Muscle of leg (tissue), 11 donors: ENCODE measurements around the gene TLCD3B. TPM values are rescaled to one million over a fixed set of nuclear protein-coding genes. Genes with fewer than 3 reads are reported as not detected.

Source experiments
- DNase-seq: peaks from one replicate; pipeline ENCODE4 v3.0.0; 2013
- H3K27ac ChIP-seq: one replicate; pipeline ENCODE4 v1.5.1; 2013; ENCODE audit warnings: mild to moderate bottlenecking, low read length, control low read depth
- H3K27me3 ChIP-seq: one replicate; pipeline ENCODE4 v1.6.1; 2013; ENCODE audit warnings: low read length; ENCODE audit not compliant: control insufficient read depth, insufficient read depth
- H3K36me3 ChIP-seq: one replicate; pipeline ENCODE4 v1.6.1; 2013; ENCODE audit warnings: low read length; ENCODE audit not compliant: control insufficient read depth, insufficient read depth
- H3K4me1 ChIP-seq: one replicate; pipeline ENCODE4 v1.6.1; 2013; ENCODE audit warnings: low read length; ENCODE audit not compliant: control insufficient read depth, insufficient read depth
- H3K4me3 ChIP-seq: one replicate; pipeline ENCODE4 v1.5.1; 2013; ENCODE audit warnings: low read length, control low read depth
- H3K9me3 ChIP-seq: replicated peaks from 2 replicates; pipeline ENCODE4 v1.6.1; 2013; ENCODE audit warnings: low read depth, low read length; ENCODE audit not compliant: control insufficient read depth
- WGBS: methylation state at CpG from one replicate; pipeline ENCODE4 v1.1.5; 2013; ENCODE audit warnings: missing lambda C conversion rate; ENCODE audit not compliant: insufficient coverage; 5-methylcytosine and 5-hydroxymethylcytosine counted together
- polyA plus RNA-seq, 8 donors: library from polyadenylated mRNA; unstranded; fragments of 120-200 nt; gene quantifications; one replicate each; pipeline versions ENCODE4 v1.2.1 to v1.2.3, GENCODE V29; 2013; ENCODE audit warnings: inconsistent platforms in 1 of 8, low replicate concordance in 1 of 8; ENCODE audit not compliant: insufficient read length in 8 of 8, insufficient read depth in 1 of 8
- total RNA-seq: library from RNA; stranded (reverse); fragments of 120-200 nt; gene quantifications from one replicate; pipeline ENCODE4 v1.2.4, GENCODE V29; 2013

TLCD3B gene
- total and polyA plus RNA-seq, 9 donors: 0.25 to 1.7 (median 0.68) TPM

GRCh38 chr16:29990883-29991570, 40.0 kb downstream of the TLCD3B start:
- H3K27ac ChIP-seq: no peak overlapping the region
- no peak for DNase-seq
- H3K36me3 ChIP-seq: peaks cover 77% of the 10 kb centered on the region
- no peaks in the 10 kb centered on the region for H3K9me3 ChIP-seq
- H3K4me3 ChIP-seq: no peak overlapping the region
- H3K27me3 ChIP-seq: no peaks in the 10 kb centered on the region
- 84% methylated on average over 25 of the region's 35 CpGs for WGBS
- peaks cover 11% of the 10 kb centered on the region for H3K4me1 ChIP-seq

DNA sequence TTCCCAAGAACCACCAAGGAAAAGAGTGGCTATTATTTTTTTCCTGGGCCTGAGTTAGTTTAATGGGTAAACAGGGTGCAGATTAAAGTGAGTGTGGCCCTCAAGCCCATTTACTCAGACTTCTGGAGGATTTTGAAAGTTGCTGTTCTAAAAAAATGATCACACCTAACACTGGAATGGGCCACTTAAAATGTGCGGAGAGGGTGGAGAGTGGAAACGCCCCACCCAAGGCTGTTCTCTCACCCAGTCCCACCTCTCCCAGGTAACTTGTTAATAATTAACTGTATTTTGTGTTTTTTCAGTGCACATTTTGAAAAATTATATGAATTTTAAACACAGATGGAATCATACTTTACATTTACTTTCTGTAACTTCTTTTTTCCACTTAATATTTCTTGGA, 41.0 kb downstream of the TLCD3B start:
- Histone ChIP-seq H3K9me3 (no peaks in the 10 kb centered on the region), H3K36me3 (peaks cover 87% of the 10 kb centered on the region), H3K27me3 (no peaks in the 10 kb centered on the region), H3K4me1 (peaks cover 7% of the 10 kb centered on the region), H3K27ac (no peak overlapping the region), H3K4me3 (no peak overlapping the region)
- DNase-seq: no peak
- WGBS: no CpG with 5 or more reads among the region's 2 CpGs

DNA sequence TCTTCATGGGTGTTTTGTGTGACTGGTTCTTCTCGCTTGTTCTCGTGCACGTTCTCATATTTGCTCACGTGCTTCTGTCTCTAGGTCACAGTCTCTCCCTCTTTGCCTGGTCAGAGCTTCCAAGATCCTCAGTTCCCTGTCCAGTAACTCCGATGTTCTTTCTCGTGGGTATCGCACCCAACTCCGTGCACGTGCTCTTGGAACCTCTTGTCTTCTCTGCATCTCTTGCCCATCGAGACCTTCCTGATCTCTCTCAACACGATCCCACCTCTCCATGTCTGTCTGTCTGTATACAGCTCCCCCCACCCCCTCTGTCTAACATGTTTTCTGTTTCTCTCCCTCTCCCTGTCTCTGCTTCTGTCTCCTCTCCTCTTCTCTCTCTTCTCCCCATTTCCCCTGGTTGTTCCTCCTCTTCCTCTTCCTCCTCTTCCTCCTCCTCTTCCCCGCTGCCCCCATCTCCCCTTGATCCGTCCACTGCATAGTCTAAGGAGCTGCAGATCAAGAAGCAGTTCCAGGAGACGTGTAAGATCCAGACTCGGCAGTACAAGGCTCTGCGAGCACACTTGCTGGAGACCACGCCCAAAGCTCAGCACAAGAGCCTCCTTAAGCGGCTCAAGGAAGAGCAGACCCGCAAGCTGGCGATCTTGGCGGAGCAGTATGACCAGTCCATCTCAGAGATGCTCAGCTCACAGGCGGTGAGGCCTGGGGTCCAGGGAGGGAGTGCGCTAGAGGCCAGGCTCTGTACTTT, 41.8 kb downstream of the TLCD3B start:
- no peak for DNase-seq
- Histone ChIP-seq H3K4me3 (no peak overlapping the region), H3K36me3 (peaks cover 95% of the 10 kb centered on the region), H3K9me3 (no peaks in the 10 kb centered on the region), H3K4me1 (no peaks in the 10 kb centered on the region), H3K27ac (no peak overlapping the region), H3K27me3 (no peaks in the 10 kb centered on the region)
- 85% methylated on average over 22 of the region's 23 CpGs for WGBS

DNA sequence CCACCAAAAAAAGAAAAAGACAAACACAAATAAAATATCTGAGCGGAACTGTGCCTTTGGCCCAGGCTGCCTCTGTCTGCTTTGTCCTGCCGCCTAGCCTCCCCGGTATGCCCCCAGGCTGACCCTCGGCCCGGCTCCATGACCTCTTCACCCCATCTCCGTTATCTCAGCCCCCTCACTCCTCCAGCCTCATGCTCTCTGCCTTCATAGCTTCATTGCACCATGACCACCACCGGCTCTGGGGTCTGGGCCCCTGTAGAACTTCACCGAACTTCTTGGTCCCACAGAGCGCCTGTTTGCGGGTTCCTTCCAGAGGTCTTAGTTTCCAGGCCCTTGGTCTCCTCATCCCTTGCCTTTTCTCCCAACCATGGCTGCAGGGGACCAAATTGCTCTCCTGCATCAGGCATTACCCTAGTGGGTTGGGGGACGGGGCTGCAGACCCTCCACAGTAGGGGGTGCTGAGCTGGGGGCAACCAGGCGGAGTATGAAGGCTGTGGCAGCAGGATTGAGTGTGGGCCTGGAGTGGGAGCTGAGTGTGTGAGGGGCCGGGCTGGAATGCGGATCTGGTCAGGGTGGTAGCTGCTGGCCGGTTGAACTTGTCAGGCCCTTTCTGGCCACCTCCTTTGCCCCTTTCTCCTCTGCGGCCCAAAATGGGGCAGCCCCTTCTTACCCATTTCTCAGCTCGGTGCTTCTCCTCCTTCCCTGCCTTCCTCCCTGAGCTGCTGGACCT, 42.6 kb downstream of the TLCD3B start:
- H3K9me3 ChIP-seq: no peaks in the 10 kb centered on the region
- no peaks in the 10 kb centered on the region for H3K27me3 ChIP-seq
- 87% methylated on average over 11 of the region's 17 CpGs for WGBS
- H3K4me3 ChIP-seq: no peak overlapping the region
- H3K27ac ChIP-seq: no peak overlapping the region
- peaks cover 98% of the 10 kb centered on the region for H3K36me3 ChIP-seq
- no peaks in the 10 kb centered on the region for H3K4me1 ChIP-seq
- no peak for DNase-seq

- WGBS: 94% methylated on average over 34 of the region's 35 CpGs
- no peak for DNase-seq
- no peak overlapping the region for H3K27ac ChIP-seq
- H3K27me3 ChIP-seq: no peaks in the 10 kb centered on the region
- peaks cover 98% of the 10 kb centered on the region for H3K36me3 ChIP-seq
- H3K4me3 ChIP-seq: no peak overlapping the region
- H3K9me3 ChIP-seq: no peaks in the 10 kb centered on the region
- no peaks in the 10 kb centered on the region for H3K4me1 ChIP-seq
Observed at GRCh38 chr16:29987371-29988085, 43.5 kb downstream of the TLCD3B start.

DNA sequence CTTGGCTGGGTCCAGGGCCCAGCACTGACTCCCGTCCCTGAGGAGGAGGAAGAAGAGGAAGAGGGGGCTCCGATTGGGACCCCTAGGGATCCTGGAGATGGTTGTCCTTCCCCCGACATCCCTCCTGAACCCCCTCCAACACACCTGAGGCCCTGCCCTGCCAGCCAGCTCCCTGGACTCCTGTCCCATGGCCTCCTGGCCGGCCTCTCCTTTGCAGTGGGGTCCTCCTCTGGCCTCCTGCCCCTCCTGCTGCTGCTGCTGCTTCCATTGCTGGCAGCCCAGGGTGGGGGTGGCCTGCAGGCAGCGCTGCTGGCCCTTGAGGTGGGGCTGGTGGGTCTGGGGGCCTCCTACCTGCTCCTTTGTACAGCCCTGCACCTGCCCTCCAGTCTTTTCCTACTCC, 44.1 kb downstream of the TLCD3B start:
- Histone ChIP-seq H3K9me3 (no peaks in the 10 kb centered on the region), H3K27me3 (no peaks in the 10 kb centered on the region), H3K27ac (no peak overlapping the region), H3K4me3 (no peak overlapping the region), H3K4me1 (no peaks in the 10 kb centered on the region), H3K36me3 (peaks cover 98% of the 10 kb centered on the region)
- 80% methylated on average over 2 of the region's 5 CpGs for WGBS
- no peak for DNase-seq

DNA sequence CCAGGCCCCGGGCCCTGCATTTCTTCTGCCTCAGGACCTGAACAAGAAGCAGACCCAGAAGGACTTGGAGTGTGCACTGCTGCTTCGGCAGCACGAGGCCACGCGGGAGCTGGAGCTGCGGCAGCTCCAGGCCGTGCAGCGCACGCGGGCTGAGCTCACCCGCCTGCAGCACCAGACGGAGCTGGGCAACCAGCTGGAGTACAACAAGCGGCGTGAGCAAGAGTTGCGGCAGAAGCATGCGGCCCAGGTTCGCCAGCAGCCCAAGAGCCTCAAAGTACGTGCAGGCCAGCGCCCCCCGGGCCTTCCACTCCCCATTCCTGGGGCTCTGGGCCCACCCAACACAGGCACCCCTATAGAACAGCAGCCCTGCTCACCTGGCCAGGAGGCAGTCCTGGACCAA, 44.8 kb downstream of the TLCD3B start:
- Histone ChIP-seq H3K4me3 (no peak overlapping the region), H3K36me3 (peaks cover 98% of the 10 kb centered on the region), H3K27me3 (no peaks in the 10 kb centered on the region), H3K9me3 (no peaks in the 10 kb centered on the region), H3K27ac (no peak overlapping the region), H3K4me1 (no peaks in the 10 kb centered on the region)
- 91% methylated on average over 17 of the region's 20 CpGs for WGBS
- no peak for DNase-seq

- Histone ChIP-seq H3K9me3 (no peaks in the 10 kb centered on the region), H3K4me1 (no peaks in the 10 kb centered on the region), H3K4me3 (no peak overlapping the region), H3K27ac (no peak overlapping the region), H3K27me3 (no peaks in the 10 kb centered on the region), H3K36me3 (peaks cover 98% of the 10 kb centered on the region)
- 90% methylated on average over 23 of the region's 28 CpGs for WGBS
- DNase-seq: no peak
Observed at GRCh38 chr16:29985271-29985811, 45.7 kb downstream of the TLCD3B start.

GRCh38 chr16:29984764-29985147, 46.3 kb downstream of the TLCD3B start:
- Histone ChIP-seq H3K4me3 (no peak overlapping the region), H3K36me3 (peaks cover 99% of the 10 kb centered on the region), H3K27ac (no peak overlapping the region), H3K27me3 (no peaks in the 10 kb centered on the region), H3K9me3 (no peaks in the 10 kb centered on the region), H3K4me1 (no peaks in the 10 kb centered on the region)
- WGBS: 88% methylated on average over 1 of the region's 5 CpGs
- DNase-seq: no peak
